ENCODE measurements around the gene AOPEP.

DNA sequence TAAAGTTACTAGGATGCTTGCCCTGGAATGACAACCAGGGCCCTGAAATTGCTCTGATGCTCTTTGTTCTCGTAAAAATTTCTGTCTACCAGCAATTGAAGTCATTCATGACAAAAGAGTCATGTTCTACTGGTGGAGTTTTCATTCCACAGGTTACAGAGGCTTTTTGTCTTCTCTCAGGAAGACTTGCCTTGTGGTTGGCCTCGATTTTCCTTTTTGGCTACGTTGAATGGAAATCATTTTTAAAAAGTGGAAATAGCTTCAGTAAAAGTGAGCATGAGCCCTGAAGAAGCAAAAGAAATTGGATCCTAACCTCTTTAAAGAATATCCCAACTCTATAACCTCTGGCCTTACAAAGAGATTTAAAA is 255.2 kb downstream of the AOPEP start:
- TF ChIP-seq, protein P1, sequence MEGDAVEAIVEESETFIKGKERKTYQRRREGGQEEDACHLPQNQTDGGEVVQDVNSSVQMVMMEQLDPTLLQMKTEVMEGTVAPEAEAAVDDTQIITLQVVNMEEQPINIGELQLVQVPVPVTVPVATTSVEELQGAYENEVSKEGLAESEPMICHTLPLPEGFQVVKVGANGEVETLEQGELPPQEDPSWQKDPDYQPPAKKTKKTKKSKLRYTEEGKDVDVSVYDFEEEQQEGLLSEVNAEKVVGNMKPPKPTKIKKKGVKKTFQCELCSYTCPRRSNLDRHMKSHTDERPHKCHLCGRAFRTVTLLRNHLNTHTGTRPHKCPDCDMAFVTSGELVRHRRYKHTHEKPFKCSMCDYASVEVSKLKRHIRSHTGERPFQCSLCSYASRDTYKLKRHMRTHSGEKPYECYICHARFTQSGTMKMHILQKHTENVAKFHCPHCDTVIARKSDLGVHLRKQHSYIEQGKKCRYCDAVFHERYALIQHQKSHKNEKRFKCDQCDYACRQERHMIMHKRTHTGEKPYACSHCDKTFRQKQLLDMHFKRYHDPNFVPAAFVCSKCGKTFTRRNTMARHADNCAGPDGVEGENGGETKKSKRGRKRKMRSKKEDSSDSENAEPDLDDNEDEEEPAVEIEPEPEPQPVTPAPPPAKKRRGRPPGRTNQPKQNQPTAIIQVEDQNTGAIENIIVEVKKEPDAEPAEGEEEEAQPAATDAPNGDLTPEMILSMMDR (IDR thresholded peaks at IDR 0.05; ENCODE audit: low read length), result no peak
- TF ChIP-seq EZH2 (optimal IDR thresholded peaks at IDR 0.05; ENCODE audit: low read depth, low read length) (no peak), EZH2phosphoT487 (IDR thresholded peaks at IDR 0.05; ENCODE audit: low read length) (no peak)

Data from MM.1S (cell line).